Endothelial cell of umbilical vein (primary cell): ENCODE measurements around the gene RDM1.

Source experiments
- EZH2 ChIP-seq: IDR thresholded peaks from 2 replicates; pipeline ENCODE4 v1.6.1; 2012; ENCODE audit warnings: borderline replicate concordance, low read depth, mild to moderate bottlenecking, moderate library complexity, low read length, inconsistent platforms; ENCODE audit not compliant: severe bottlenecking
- POLR2A ChIP-seq: IDR thresholded peaks from 2 replicates; pipeline ENCODE4 v1.6.1; 2012; ENCODE audit warnings: low read depth, mild to moderate bottlenecking, control low read depth, low read length
- POLR2AphosphoS5 ChIP-seq: IDR thresholded peaks from 2 replicates; pipeline ENCODE4 v1.6.1; 2012; ENCODE audit warnings: low read depth, mild to moderate bottlenecking, control low read depth, low read length, moderate library complexity; ENCODE audit not compliant: insufficient read depth
- TF ChIP-seq, protein P1 (sequence below), 2 donors: IDR thresholded peaks; 1 replicate in 1 of 2; 2 replicates in 1 of 2; pipeline ENCODE4 v1.5.1; 2011; ENCODE audit warnings: low read length in 2 of 2, mild to moderate bottlenecking in 2 of 2, moderate library complexity in 2 of 2, control low read depth in 1 of 2, inconsistent platforms in 1 of 2, low read depth in 1 of 2; ENCODE audit not compliant: insufficient read depth in 1 of 2; ENCODE audit errors: extremely low read depth in 1 of 2

DNA sequence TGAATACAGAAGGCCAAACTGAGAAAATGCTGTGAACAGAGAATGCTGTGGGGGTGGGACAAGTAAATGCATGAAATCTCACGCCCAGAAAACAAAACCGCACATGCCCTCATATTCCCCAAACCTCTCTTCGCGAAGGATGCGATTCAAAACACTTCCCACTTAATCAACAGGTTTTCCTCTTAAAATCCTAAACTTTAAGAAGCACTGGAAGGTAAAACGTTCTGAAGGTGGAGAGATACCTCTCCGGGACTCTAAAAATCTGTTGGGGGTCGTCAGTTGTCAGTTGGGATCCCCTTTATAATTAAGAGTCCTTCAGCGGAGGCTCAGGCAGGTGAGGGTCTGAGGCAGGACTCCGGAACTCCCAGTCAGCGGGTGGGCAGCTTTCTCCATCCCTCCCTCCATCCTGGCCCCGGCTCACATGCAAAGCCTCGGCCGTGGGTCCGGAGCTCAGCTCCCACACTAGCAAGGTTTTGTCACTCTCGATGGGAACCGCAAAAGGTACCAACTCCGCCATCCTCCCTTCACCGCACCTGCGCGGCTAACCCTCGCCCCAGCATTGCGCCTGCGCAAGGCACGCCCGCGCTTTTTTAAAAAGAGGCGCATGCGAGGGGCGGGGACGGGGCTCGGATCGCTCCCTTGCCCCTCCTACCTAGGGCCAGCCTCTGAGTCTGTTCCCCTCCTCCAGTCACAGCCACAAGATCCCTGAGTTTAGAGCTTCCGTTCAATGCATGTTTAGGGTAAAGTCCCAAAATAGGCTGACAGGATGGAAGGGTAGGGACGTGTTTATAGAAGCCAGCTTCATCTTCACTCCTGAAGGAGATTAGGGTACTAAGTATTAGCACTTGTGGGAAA, at the start of gene RDM1:
- TF ChIP-seq, protein P1, sequence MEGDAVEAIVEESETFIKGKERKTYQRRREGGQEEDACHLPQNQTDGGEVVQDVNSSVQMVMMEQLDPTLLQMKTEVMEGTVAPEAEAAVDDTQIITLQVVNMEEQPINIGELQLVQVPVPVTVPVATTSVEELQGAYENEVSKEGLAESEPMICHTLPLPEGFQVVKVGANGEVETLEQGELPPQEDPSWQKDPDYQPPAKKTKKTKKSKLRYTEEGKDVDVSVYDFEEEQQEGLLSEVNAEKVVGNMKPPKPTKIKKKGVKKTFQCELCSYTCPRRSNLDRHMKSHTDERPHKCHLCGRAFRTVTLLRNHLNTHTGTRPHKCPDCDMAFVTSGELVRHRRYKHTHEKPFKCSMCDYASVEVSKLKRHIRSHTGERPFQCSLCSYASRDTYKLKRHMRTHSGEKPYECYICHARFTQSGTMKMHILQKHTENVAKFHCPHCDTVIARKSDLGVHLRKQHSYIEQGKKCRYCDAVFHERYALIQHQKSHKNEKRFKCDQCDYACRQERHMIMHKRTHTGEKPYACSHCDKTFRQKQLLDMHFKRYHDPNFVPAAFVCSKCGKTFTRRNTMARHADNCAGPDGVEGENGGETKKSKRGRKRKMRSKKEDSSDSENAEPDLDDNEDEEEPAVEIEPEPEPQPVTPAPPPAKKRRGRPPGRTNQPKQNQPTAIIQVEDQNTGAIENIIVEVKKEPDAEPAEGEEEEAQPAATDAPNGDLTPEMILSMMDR (IDR thresholded peaks at IDR 0.05; ENCODE audit: extremely low read depth in 1 of 2, insufficient read depth in 1 of 2, low read depth in 1 of 2, low read length in 2 of 2), result no peak
- no peak for TF ChIP-seq EZH2
- no peak for TF ChIP-seq POLR2AphosphoS5
- TF ChIP-seq POLR2A, result no peak
